ENCODE measurements around the gene AGMAT. TPM values are rescaled to one million over a fixed set of nuclear protein-coding genes. Genes with fewer than 3 reads are reported as not detected.

The AGMAT gene
- total RNA-seq, 1 donor from 2014 or later = not detected

DNA sequence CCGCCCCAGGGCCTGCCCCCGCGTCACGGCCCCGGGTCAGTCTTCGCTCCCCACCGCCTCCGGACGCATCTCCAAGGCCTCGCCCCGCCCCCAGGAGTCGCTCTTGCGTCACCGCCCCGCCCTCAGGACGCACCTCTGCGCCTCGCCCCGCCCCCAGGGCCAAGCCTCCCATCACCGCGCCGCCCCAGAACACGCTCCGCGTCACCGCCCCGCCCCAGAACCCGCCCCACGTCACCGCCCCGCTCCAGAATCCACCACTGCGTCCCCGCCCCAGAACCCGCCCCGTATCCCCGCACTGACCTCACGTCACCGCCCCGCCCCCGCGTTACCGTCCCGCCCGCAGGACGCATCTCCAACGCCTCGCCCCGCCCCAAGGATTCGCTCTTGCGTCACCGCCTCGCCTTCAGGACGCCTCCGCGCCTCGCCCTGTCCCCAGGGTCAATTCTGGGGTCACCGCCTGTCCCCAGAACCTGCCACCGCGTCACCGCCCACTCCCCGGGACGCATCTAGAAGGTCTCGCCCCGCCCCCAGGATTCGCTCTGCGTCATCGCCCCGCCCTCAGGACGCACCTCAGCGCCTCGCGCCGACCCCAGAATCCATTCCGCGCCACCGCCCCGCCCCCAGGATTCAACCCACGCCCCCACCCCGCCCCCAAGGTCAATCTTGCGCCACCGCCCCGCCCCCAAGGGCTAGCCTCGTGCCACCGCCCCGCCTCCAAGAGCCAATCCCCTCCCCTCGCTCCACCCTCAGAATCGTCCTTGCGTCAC is 60.4 kb downstream of the AGMAT start:
- TF ChIP-seq, protein P1, sequence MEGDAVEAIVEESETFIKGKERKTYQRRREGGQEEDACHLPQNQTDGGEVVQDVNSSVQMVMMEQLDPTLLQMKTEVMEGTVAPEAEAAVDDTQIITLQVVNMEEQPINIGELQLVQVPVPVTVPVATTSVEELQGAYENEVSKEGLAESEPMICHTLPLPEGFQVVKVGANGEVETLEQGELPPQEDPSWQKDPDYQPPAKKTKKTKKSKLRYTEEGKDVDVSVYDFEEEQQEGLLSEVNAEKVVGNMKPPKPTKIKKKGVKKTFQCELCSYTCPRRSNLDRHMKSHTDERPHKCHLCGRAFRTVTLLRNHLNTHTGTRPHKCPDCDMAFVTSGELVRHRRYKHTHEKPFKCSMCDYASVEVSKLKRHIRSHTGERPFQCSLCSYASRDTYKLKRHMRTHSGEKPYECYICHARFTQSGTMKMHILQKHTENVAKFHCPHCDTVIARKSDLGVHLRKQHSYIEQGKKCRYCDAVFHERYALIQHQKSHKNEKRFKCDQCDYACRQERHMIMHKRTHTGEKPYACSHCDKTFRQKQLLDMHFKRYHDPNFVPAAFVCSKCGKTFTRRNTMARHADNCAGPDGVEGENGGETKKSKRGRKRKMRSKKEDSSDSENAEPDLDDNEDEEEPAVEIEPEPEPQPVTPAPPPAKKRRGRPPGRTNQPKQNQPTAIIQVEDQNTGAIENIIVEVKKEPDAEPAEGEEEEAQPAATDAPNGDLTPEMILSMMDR (IDR thresholded peaks at IDR 0.05; ENCODE audit: borderline replicate concordance) = no peak
- DNase-seq = peak; percentile 100
- no peaks in the 10 kb centered on the region for H3K27me3 ChIP-seq (ENCODE audit: low read depth)
- intact Hi-C loops (cut with micrococcal nuclease) = no loop called here
- H3K27ac ChIP-seq (replicated peaks) = peak overlapping the region; percentile 98
- no peaks in the 10 kb centered on the region for H3K9me3 ChIP-seq (replicated peaks)
- H3K4me1 ChIP-seq = peaks cover 49% of the 10 kb centered on the region
- peak overlapping the region; percentile 93 for H3K4me3 ChIP-seq
- H3K36me3 ChIP-seq = no peaks in the 10 kb centered on the region

DNA sequence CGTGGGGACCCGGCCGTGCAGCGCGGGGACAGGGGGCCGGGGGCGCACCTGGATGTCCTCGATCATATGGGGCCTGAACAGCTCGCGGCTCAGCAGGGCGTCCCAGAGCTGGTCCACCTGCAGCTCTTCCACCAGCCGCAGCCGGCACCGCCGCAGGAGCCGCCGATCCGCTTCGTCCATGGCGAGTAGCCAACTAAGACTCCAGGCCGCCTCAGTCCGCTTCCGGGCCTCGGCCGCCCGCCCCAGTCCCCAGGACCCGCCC is 60.9 kb downstream of the AGMAT start, which contains the start of gene CASP9:
Gene CASP9 (minus strand): TSS at position 195 of the 262 bp plus-strand sequence. CDS start 15 bp downstream, at position 180.
- Histone ChIP-seq H3K4me3 (peak within 1 kb of the TSS; percentile 93), H3K4me1 (peaks cover 49% of the 10 kb centered on the region), H3K27me3 (ENCODE audit: low read depth) (no peaks in the 10 kb centered on the region), H3K27ac (replicated peaks) (peak within 1 kb of the TSS; percentile 98), H3K36me3 (no peaks in the 10 kb centered on the region), H3K9me3 (replicated peaks) (no peaks in the 10 kb centered on the region)
- no peak for DNase-seq
- TF ChIP-seq, protein P1 (IDR thresholded peaks at IDR 0.05; ENCODE audit: borderline replicate concordance) = peak; percentile 23
- intact Hi-C loops (cut with micrococcal nuclease) = no loop called here

DNA sequence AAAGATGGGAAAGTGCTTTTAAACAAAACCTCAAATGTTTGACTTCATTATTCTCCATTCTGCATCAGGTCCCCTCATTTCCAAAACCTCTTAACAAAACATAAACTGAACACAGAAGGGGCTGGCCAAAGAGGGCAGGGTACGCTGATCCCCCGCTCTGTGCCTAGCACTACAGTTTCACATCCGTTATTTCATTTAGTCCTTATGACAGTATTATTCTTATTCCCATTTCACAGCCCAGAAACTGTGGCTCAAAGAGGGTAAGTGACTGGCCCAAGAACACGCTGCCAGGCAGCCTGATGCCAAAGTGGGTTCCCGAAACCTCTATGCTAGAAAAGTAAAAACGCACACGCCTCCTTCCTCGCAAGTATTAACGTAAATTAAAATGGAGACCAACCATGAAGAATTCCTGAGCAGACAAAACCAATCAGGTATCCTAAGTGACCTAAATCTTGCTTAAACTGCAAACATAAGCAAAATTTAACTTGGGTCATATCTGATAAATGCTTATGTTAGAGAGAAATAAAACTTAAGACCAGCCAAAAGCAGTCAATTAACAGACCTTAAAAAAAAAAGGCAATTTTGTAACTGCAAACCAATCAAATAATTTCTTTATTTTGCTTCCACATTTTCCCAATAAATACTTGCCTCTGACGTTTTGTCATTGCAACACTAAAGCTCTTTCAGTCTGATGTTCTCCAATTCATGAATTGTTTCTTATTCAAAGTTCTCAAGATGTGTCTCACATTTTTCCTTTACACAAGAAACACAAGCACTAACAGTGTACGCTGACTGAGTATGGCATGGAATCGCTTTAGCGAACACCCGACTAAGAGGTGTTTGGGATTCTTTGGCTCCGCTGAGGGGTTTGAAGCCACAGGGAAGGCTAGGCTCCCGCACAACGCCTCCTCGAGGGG is 61.5 kb downstream of the AGMAT start:
- H3K4me1 ChIP-seq = peaks cover 49% of the 10 kb centered on the region
- no peak for DNase-seq
- intact Hi-C loops (cut with micrococcal nuclease) = no loop called here
- H3K36me3 ChIP-seq = no peaks in the 10 kb centered on the region
- H3K4me3 ChIP-seq = peak overlapping the region; percentile 93
- TF ChIP-seq, protein P1 (IDR thresholded peaks at IDR 0.05; ENCODE audit: borderline replicate concordance) = no peak
- no peaks in the 10 kb centered on the region for H3K9me3 ChIP-seq (replicated peaks)
- peak overlapping the region; percentile 98 for H3K27ac ChIP-seq (replicated peaks)
- no peaks in the 10 kb centered on the region for H3K27me3 ChIP-seq (ENCODE audit: low read depth)

DNA sequence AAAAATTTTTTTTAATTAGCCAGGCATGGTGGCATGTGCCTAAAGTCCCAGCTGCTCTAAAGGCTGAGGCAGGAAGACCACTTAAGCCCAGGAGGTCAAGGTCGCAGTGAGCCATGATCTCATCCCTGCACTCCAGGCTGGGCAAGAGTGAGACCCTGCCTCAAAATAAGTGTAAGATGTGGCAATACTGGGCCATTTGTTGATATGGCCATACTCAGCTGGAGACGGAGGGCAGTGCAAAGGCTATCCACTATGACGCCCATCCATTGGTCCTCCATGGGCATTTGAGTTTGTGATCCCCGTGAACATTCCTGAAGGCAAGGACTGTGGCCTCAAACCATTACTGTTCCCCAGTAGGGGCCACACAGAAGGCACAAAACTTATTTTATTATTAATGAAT is 62.3 kb downstream of the AGMAT start:
- no peak overlapping the region for H3K4me3 ChIP-seq
- no peak overlapping the region for H3K27ac ChIP-seq (replicated peaks)
- DNase-seq = no peak
- H3K9me3 ChIP-seq (replicated peaks) = no peaks in the 10 kb centered on the region
- H3K36me3 ChIP-seq = peaks cover 6% of the 10 kb centered on the region
- TF ChIP-seq, protein P1 (IDR thresholded peaks at IDR 0.05; ENCODE audit: borderline replicate concordance) = no peak
- H3K27me3 ChIP-seq (ENCODE audit: low read depth) = no peaks in the 10 kb centered on the region
- peaks cover 41% of the 10 kb centered on the region for H3K4me1 ChIP-seq
- intact Hi-C loops (cut with micrococcal nuclease) = no loop called here

Other genes with a start within 250 kb of the AGMAT start
- gene EFHD2, start 175.2 kb downstream of the AGMAT start, total RNA-seq = 15.0 TPM
- not detected for gene CTRC, start 146.6 kb downstream of the AGMAT start, total RNA-seq
- not detected for gene CELA2A, start 128.3 kb downstream of the AGMAT start, total RNA-seq
- gene CELA2B, start 108.9 kb downstream of the AGMAT start, total RNA-seq = not detected
- gene CASP9, start 60.8 kb downstream of the AGMAT start, total RNA-seq = 14.1 TPM
- 16.2 TPM for gene DNAJC16, start 58.2 kb downstream of the AGMAT start, total RNA-seq
- gene DDI2, start 32.4 kb upstream of the AGMAT start, total RNA-seq = 22.5 TPM
- 90.3 TPM for gene PLEKHM2, start 99.3 kb upstream of the AGMAT start, total RNA-seq
- 34.0 TPM for gene SLC25A34, start 151.2 kb upstream of the AGMAT start, total RNA-seq
- gene TMEM82, start 157.4 kb upstream of the AGMAT start, total RNA-seq = not detected
- gene FBLIM1, start 173.7 kb upstream of the AGMAT start, total RNA-seq = 89.1 TPM
- 6.0 TPM for gene UQCRHL, start 222.6 kb upstream of the AGMAT start, total RNA-seq

Measured in left ventricle myocardium inferior (tissue), 1 donor.